ENCODE results near the gene WDR64. TPM values are rescaled to one million over a fixed set of nuclear protein-coding genes. Genes with fewer than 3 reads are reported as not detected.

Gene WDR64
- total and polyA plus RNA-seq, 4 donors = 0.02 to 0.70 (median 0.17) TPM

DNA sequence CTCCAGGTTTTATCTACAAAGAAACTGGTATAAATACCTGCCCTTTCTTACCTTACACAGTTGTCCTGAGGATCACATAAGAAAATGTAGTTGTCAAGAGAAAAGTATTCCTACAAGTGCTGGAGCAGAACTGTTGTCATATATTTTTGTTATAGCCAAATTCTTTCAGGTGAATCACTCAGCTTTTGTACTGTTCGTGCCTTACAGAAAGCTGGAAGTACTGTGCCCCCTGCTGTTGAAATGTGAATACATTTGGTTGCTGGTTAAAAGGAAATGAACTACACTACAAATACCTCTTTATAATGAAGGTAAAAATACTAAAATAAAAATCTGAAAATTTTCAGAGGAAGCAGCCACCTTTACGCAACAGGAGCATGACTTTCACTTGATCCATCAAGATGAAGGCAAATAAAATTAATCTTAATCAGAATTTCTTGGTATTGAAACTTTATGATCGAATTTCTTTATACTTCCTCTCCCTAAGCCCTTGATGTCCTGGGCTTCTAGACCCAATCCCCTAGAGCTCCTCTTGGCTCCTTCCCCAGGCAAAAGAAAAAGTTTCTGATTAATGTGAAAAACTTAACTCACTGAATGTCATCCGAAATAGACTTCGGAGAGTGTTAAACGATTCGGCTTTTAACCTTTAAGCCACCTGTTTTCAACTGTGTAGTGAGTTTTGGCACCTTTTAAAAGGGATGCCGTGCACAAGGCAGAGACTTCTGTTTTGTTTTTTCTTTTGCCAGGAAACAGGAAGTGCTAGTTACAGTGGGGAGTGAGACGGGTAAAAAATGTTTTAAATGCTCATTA is 24.4 kb upstream of the WDR64 start:
- peaks cover 0 to 24% (median 5%) of the 10 kb centered on the region in 4 donors for H3K4me1 ChIP-seq (ENCODE audit: control insufficient read depth in 4 of 4, insufficient read depth in 4 of 4, low read length in 3 of 4)
- H3K27ac ChIP-seq (ENCODE audit: low read depth in 1 of 2, low read length in 2 of 2) = peak overlapping the region; percentile 50 to 61
- peak overlapping the region; percentile 10 to 37 for H3K9ac ChIP-seq (ENCODE audit: low read depth in 1 of 2, low read length in 2 of 2)
- H3K27me3 ChIP-seq (ENCODE audit: control insufficient read depth in 4 of 4, insufficient read depth in 4 of 4, low read length in 3 of 4) = no peaks in the 10 kb centered on the region
- DNase-seq (ENCODE audit: low spot score) = no peak
- 17% methylated on average over 9 of the region's 9 CpGs for WGBS
- no peak for TF ChIP-seq SP1 (IDR thresholded peaks at IDR 0.05)
- TF ChIP-seq REST (IDR thresholded peaks at IDR 0.05) = no peak
- TF ChIP-seq JUND (IDR thresholded peaks at IDR 0.05) = no peak
- no peak for TF ChIP-seq MAX (IDR thresholded peaks at IDR 0.05)
- TF ChIP-seq CTCF (IDR thresholded peaks at IDR 0.05; ENCODE audit: low read depth, low read length, missing input control) = peak; percentile 66
- TF ChIP-seq GABPA (IDR thresholded peaks at IDR 0.05 in 1 of 2, conservative IDR thresholded peaks at IDR 0.05 in 1 of 2) = no peak
- peak in 1 of 2 donors; percentile 34 for TF ChIP-seq HNF4A (conservative IDR thresholded peaks at IDR 0.05)
- TF ChIP-seq RAD21 (IDR thresholded peaks at IDR 0.05) = peak; percentile 91 to 93
- no peak for TF ChIP-seq EGR1 (IDR thresholded peaks at IDR 0.05; ENCODE audit: low read depth in 2 of 2)
- peak overlapping the region in 1 of 3 donors; percentile 31 for H3K4me3 ChIP-seq (ENCODE audit: low read depth in 1 of 3, low read length in 3 of 3)
- H3K36me3 ChIP-seq (ENCODE audit: control insufficient read depth in 4 of 4, insufficient read depth in 3 of 4, low read depth in 1 of 4, low read length in 3 of 4) = peaks cover 0 to 2% (median 0%) of the 10 kb centered on the region in 4 donors
- H3K9me3 ChIP-seq (ENCODE audit: control insufficient read depth in 4 of 4, low read length in 3 of 4) = no peaks in the 10 kb centered on the region

DNA sequence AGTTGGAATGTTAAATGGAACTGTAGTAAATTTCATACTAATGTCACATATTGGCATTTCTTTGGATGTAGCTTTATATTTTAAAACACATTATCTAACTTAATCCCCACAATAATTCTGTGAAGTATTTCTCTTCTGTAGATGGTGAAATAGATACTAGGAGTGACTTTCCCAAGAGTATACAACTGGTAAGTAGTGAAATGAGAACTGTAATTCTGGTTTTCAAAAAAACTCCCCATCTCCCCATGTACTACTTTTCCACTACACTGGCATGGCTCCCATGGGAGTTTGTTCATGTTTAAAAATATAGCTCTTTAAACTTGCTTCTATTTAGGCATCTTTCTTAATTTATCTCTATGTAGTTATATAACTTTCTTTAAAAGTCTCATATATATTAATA is 22.1 kb upstream of the WDR64 start:
- Histone ChIP-seq H3K9ac (ENCODE audit: low read depth in 1 of 2, low read length in 2 of 2) (no peak overlapping the region), H3K4me3 (ENCODE audit: low read depth in 1 of 3, low read length in 3 of 3) (no peak overlapping the region), H3K4me1 (ENCODE audit: control insufficient read depth in 4 of 4, insufficient read depth in 4 of 4, low read length in 3 of 4) (peaks cover 0 to 17% (median 3%) of the 10 kb centered on the region in 4 donors), H3K36me3 (ENCODE audit: control insufficient read depth in 4 of 4, insufficient read depth in 3 of 4, low read depth in 1 of 4, low read length in 3 of 4) (peaks cover 0 to 6% (median 0%) of the 10 kb centered on the region in 4 donors), H3K27me3 (ENCODE audit: control insufficient read depth in 4 of 4, insufficient read depth in 4 of 4, low read length in 3 of 4) (no peaks in the 10 kb centered on the region), H3K9me3 (ENCODE audit: control insufficient read depth in 4 of 4, low read length in 3 of 4) (no peaks in the 10 kb centered on the region), H3K27ac (ENCODE audit: low read depth in 1 of 2, low read length in 2 of 2) (no peak overlapping the region)
- TF ChIP-seq MAX (IDR thresholded peaks at IDR 0.05) = no peak
- TF ChIP-seq TAF1 (conservative IDR thresholded peaks at IDR 0.05) = no peak
- DNase-seq (ENCODE audit: low spot score) = no peak

Measured in liver (tissue), 9 donors.